Suppressor macrophage treated with lipopolysaccharide for 1 hour (primary cell): ENCODE results near the gene GALNT2.

Experiments
- DNase-seq, 3 donors: peaks; one replicate each; pipeline ENCODE4 v3.0.0-alpha.2; 2020 to 2022

The GALNT2 gene

DNA sequence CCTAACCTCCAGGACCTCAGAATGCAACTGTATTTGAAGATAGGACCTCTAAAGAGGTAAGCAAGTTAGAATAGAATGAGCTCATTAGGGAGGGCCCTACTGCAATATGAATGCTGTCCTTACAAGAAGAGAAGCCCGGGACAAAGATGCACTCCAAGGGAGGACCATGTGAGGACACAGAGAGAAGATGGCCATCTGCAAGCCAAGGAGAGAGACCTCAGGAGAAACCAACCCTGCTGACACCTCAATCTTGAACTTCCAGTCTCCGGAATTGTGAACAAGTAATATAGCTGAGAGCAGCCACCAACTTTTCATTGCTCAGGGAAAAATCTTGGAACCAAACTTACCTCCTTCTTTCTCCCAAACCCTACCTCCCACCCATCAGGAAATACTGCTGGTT lies 15.0 kb upstream of the GALNT2 start:
- no peak for DNase-seq

DNA sequence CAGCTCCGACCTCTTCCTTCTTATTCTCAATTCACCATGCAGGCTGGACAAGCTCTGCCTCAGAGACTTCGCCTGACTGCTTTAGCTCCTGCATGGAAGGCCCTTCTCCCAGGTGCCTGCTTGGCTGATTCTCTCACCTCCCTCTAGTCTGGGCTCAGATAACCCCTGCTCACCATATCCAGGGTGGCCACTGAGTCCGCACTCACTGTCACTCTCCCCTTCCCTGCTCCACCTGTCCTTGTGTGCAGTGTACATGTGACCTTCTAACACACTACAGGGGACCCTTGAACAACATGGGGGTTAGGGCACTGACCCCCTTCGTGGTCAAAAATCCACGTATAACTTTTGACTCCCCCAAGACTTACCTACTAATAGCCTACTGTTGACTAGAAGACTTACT lies 14.4 kb upstream of the GALNT2 start:
- no peak for DNase-seq

DNA sequence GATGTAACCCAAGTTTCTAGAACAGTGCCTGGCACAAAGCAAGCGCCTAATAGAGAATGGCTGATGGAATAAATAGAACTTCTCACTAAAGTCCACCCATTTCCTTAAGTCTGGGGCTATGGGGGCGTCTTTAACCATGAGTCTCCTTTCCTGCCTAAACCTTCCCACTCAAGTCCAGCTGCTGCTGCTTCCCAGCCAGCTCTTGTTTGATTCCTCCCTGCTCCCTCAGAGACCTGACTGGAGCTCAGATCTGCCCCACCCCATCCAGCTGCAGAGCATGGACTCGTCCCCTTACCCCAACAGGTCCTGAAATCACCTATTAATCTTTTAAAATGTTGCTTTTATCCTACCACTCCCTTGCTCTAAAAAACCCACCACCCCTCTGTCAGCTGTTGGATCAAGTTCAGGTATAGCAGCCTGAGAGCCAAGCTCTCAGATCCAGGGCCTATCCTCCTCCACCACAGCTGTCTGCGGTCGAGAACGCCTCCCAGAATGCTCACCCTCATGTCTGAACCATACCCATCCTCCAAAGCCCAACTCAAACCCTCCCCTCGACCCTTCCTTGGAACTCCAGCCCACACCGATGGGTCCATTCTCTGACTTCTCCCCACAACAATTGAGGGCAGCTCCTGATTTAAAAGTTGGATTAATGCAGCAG lies 12.8 kb upstream of the GALNT2 start:
- DNase-seq = no peak

DNA sequence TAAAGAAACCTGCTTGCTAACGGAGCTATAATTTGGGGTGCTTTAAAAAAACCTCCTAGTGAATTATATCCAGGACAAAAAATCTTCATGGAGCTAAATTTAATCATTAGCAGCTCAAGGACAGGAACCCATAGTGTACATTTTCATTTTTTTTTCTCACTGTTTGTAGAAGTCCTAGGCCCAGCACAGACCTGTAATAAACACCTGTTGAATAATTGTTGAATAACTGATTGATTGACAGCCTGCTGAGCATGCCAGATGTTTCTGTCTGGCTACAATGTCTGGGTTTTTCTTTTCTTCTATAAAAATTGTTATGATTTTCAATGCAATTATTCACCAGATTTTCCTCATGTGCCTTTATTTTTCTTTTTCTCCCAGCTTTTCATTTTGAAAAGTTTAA lies 10.9 kb upstream of the GALNT2 start:
- DNase-seq = no peak

DNA sequence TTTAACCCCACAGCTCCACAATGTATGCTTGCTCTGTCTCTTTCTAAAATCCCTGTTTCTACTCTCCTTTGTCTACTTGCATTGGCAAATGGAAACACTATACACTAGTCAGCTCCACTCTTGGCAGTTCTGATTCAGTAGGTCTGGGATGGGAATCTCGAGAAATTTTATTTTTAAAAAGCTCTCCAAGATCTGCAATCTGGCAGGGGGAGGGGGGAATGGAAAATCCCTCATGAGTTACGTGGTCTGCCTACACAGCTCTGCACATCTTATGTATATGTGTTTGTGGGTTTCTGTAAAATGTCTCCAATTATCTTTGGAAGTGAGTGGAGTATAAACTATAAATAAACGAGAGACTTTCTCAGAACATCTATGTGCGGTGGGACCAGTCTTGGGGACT lies 9.9 kb upstream of the GALNT2 start:
- DNase-seq = no peak

DNA sequence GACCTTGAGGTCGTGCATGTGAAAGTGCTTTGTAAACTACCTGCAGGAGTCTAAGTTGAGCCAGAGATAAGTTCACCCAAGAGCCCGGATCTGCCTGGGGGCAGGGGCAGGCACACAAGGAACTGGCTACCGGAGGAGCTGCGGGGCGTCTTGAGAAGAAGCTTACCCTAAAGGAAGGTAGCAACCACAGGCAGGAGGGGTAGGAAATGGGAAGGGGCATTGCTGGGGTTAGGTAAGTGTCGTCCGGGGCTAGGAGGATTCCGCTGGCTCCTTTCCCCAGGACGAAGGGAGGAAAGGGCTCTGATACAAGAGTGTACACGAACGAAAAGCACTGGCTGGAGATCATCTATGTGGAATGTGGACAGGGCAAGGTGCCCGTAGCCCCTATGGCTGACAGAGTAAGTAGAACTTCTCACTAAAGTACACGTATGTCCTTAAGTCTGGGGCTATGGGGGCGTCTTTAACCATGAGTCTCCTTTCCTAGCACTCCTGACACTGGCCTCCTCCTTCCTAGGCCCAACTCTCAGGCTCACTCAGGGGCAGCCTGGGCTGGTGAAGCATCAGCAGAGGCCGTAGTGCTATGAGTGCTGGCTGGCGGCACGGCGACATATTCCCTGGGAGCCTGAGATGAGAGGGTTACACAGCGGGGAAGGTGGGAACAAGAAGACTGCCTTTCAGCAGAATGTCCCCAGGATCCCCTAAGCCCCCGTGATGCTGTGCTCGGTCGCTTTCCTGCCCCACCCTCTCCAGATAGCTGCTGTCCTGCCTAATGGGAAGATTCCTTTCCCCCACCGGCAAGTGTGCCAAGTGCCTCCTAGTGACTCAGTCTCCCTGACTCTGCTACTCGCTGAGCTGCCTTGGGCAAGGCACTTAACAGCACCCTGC lies 9.1 kb upstream of the GALNT2 start:
- no peak for DNase-seq

DNA sequence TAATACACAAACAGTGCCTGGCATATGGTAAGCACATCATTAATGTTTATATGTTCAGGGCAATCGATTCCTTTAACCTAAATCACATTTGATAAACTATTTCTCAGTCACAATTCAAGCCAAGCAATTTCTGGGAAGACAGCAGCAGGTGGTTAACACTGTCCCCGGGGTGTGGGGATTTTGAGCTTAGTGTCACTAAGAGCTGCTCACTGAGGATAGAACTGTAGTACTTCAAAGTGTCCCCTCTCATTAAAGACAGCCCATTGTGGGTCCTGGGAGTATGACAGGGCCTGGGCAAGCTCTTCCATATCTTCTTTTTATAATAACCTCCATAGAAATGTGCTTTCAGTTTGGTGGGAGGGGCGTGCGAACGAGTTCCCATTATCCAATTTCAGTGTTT lies 8.4 kb upstream of the GALNT2 start:
- no peak for DNase-seq

DNA sequence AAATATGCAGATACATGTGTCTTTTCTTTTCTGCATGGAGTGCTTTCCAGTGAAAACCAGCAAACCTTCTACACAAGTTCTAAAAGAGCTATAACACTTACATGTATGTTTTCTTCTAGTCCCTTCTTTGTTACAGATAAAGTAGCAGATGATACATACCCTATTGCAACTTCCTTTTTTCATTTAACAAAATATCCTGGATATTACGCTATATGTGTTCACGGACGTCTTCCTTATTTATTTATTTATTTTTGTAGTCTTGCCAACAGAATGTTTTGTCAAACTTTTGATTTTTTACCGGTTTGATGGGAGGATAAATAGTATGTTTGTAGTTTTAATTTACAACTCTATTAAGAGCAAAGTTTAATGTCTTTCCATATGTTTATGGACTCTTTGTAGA lies 5.2 kb upstream of the GALNT2 start:
- peak in 2 of 3 donors; percentile 36 to 56 for DNase-seq

DNA sequence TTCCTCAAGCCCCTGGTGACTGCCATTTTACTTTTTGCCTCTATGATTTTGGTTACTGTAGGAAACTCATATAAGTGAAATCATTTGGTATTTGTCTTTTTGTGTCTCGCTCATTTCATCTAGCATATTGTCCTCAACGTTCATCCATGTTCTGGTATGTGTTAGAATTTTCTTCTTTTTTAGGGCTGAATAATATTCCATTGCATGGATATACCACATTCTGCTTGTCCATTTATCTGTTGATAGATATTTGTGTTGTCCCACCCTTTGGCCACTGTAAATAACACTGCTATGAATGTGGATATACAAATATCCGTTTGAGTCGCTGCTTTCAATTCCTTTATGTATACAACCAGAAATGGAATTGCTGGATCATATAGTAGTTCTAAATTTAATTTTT lies 4.5 kb upstream of the GALNT2 start:
- DNase-seq = no peak

DNA sequence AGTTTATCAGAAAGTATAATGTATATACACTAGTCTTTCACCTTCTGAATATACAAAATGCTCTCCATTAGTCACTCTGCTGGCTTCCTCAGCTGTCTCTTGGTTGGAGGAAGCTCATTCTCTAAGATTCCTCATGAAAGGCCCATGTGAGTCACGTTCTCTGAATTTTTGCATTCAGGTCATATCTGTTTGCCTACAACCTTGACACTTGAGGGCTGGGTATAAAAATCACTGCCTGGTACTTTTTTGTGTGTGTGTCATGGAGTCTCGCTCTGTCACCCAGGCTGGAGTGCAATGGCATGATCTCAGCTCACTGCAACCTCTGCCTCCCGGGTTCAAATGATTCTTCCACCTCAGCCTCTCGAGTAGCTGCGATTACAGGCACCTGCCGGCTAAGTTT lies 2.8 kb upstream of the GALNT2 start:
- DNase-seq = peak; percentile 50 to 82 (median 71)

DNA sequence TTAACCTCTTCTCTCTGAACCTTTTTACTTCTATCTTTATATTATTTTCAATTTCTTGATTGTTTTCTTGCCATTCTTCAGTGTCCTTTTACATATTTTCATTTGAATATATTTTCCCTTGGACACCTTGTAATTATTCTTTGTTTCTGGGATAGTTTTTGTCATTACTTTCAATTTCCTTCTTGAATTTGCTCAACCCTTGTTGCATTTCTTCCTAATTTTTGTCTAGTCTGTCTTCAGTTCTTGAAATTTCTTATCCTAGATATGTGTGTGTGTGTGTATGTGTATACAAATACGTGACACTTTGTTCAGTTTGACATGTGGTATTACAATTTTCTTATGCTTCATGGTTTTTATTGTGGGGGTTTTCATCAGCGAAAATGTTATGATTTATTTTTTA lies 1.9 kb upstream of the GALNT2 start:
- DNase-seq = peak in 2 of 3 donors; percentile 58 to 69

DNA sequence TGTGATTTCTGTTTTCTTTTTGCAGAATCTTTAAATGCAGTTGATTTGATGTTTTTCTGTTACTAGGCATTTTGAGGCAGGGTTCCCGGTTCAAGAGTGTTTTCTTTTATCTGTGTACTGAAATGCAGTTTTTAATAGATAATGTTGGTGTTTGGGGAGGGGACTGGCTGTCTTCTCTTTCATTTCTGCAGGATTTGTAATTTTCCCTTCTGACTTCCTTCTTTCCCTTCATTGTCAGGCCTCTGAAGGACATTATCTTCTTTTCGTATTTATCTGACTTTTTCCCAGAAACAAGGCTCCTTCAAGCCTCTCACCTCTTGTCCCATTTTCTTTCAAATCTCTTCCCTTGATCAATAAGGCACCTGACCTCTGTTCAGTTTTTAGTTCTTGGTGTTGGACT lies 1.5 kb upstream of the GALNT2 start:
- DNase-seq = peak; percentile 51 to 80 (median 71)

DNA sequence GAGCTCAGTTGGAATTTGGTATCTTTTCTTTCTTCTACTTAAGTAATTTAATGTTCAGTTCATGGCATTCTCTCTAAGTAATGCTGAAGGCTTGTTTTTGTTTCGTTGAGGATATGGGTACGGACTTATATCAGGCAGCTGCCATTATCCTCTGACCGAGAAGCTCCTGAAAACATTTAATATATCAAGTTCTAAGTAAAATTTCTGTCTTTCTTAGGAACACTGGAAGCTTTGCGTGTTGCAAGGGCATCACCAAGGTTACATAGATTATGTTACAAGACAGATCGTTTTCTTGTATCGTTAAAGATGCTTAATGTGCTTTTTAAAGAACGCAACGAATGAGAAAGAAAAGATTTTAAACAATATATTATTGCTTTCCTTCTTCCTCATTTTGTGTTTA lies 1.0 kb upstream of the GALNT2 start:
- DNase-seq = peak; percentile 13 to 41 (median 37)

DNA sequence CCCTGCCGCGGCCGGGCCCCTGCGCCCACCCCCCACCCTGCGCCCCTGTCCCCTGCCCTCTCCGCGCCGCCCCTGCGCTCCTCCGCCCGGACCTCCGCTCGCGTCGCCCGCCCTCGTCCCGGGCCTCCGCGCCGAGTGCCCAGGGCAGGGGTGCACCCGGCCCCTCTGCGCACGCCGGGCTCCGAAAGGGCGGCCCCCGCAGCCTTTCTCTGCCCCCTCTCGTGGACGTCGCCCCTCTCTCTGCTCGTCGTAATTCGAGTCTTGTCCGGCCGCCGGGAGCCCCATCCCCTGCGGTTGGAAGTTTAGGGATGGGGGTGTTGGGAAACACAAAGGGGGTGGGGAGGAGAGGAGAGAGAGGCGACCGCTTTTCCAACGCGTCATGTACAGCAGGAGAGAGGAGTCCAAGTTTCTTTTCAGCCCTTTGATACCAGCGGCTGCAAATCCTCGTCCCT lies 407 bp downstream of the GALNT2 start:
- peak; percentile 36 to 53 (median 46) for DNase-seq

DNA sequence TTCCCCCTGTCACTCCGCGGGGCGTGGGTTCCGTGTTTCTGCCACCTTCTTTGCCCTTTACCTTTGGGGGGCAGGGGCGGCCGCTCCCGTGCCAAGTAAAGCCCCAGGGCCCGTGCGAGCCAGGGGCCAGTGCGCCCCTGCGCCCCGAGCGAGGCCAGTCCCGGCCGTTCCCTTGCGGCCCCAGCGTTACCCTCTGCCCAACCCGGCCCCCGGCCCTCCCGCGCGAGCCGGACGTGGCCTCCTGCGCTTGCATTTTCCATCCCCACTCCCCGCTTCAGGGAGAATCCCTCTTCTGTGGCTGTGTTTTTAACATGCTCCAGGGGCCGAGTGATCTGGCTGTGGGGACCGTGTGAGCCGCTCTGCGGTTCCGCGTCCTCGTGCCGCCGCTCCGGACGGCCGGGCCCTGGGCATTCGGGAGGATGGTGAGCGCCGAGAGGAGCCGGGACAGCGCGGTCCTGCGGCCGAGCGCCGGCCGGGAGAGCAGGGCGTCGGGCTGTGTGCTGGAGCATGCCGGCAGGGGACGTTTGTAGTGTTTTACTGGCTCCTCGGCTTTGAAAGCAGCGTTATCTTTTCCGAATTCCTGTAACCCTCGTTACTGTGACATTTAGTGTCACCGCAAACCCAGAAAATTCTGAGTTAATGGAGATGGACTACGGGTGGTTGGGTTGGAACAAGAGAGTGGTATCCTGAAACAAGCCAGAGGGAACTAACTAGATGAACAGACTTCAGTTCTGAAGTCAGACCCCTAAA lies 1.0 kb downstream of the GALNT2 start:
- DNase-seq = peak; percentile 27 to 69 (median 56)

DNA sequence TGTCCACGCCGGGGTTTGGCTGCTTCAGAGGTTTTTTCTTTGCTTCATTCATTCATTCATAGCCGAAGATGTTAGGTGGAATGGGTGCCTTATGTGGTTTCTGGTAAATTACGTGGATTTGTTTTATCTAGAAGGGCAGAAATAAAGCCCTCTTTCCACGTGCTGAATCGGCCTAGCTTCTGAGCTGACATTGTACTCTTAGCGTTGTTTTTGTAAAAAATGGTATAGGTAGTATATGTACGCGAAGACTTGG lies 1.5 kb downstream of the GALNT2 start:
- DNase-seq = no peak

DNA sequence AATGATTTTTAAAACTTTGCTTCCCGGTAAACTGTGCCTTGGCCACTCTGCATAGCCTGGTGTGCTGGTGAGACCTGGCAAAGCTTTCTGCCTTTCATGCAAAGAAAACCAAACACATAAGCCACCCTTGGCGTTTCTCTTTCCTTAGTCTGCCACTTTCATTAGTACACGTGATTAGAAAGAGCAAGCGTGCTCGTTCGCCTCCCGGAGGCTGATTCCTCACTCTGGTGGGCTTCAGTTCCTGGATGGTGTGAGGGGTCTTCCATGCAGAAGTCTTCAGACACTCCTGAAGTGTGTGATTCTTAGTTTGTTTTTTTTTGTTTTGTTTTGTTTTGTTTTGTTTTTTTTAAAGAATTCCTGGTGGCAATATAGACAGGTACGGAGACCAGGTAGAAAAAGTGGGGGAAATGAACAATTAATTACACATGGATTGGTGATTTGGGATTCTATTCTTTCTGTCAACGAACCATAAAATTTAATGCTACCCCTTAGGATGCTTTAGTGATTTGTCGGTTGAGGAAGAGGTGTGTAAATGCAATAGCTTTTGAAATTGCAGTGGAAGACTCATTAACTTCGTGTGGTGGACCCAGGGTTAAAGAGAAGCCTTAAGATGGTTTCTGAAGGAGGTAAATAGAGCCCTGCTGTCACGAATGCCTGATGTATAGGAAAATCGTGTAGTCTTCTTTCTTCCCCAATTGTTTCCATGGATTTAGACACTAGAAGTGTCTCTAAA lies 2.1 kb downstream of the GALNT2 start:
- peak in 1 of 3 donors; percentile 19 for DNase-seq

DNA sequence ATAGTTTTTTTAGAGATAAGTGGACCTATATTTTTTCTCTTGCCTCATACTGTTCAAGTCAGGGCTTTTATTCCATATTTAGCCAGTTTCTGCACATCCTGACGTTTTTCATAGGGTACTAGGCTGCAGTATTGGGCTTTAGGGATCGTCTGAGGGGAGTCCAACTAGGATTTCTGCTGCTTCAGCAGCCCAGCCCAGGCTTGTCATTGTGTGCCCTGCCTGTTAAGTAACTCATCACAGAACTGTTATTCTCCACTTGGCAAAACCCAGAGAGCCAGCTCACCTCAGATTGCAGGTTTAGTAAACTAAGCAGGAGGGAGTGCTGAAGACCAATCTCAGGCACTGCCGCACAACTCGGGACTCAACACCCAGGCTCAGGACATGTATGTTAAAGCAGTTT lies 2.8 kb downstream of the GALNT2 start:
- DNase-seq = no peak

DNA sequence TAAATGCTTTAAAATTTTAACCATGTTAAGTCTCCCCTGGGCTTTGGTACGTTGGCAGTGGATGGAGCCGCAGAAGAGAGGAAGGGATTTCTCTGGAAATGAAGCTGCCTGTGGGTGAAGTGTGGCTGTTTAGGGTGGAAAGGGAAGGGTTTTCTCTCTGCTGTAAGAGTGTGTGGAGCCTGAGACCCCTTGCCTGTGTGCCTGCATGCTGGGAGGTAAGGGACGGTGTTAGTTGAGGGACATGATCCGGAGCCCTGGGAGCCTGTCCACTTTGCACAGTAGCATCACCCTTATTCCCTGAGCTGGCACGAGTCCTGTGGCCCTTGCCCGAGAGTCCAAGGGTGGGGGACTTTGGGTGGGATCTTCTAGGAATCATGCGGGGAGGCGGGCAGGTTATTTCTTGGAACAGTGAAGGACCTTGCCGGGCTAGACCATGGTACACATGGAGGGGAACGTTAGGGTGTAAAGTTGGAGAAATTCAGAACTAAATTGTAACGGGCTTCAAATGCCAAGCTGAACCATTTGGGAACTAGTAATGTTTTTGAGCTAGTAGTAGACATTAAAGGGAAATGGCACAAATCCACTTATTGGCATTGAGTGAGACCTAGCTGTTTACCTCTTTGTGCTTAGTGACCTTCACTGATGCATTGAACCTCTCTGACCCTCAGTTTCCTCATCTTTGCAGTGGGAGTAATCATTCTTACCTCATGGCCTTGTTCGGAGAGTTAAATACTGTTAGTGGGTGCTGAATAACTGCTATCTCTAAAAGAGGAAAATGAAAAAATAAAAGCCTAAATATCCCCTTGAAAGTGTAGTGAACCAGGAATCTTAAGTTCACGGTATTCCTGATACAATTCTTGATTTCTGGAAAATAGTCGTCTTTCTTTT lies 3.5 kb downstream of the GALNT2 start:
- DNase-seq = no peak

DNA sequence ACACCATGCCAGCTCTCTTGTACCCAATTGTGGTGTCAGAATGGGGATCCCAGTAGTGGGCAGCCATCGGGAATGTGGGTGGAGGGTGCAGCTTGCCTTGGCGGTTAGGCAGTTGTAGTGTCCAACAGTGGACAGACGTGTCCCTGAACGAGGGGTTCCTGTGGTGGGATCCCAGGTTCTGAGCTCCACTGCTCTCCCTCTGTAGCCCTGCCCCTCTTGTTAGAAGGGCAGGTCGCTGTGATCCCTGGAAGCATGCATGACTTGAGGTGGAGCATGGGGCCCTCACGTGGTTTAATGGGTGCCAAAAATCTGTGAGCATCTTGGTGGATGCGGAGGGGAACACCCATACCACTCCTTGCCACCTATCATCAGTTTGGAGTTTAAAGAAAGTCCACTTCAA lies 4.3 kb downstream of the GALNT2 start:
- no peak for DNase-seq

DNA sequence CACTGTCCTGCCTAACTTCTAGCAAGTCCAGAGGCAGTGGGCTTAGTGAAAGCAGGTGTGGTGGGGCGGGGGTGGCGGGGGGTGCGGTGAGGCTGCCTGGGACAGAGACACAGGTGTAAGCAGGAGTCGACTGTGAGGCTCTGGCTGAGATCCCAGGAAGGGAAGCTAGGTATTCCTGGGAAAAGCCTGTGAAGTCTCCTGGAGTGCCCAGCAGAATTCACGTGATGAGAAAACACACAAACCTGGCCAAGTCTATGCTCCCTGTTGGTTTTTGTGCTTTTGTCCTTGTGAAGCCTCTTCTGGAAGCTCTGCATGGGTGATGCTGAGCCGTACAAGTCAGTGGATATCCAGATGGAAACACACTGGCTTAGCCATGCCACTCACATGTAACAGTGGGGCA lies 5.3 kb downstream of the GALNT2 start:
- no peak for DNase-seq

DNA sequence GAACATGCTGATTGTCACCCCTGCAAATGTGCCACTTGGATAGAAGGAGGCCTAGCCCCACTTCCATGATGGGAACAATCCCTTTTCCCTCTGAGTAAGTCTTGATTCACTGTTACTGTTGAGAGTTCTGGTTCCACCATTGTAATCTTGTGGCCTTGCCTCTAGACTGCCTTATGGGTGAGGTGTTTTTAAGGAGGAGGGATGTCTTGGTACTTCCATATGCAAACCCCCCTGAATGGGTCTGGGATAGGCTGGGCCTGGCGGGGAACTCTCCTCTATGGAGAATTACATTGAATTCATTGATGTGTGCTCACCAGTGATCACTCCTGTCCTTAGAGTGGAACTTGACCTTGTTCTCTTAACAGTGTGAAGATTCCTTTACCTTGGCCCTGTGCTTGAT lies 5.8 kb downstream of the GALNT2 start:
- DNase-seq = no peak
